GM18499 (cell line): ENCODE data around the gene WDR44.
A peak's percentile ranks its signal among the peaks of the same experiment; 100 is the strongest.
"Not testable (repeated sequence)": the region's sequence is repeated elsewhere in the genome, so short reads cannot be mapped to it uniquely, and the experiment has no call there.

Source experiments
- ATAC-seq: cut with Tn5 transposase; IDR thresholded peaks from one replicate; pipeline ENCODE4 v1.9.1; 2021; ENCODE audit warnings: moderate number of reproducible peaks; ENCODE audit not compliant: insufficient read depth, unreplicated experiment

The WDR44 gene

GRCh38 chrX:118470721-118471347, 124.9 kb downstream of the WDR44 start:
- not testable (repeated sequence) for ATAC-seq

DNA sequence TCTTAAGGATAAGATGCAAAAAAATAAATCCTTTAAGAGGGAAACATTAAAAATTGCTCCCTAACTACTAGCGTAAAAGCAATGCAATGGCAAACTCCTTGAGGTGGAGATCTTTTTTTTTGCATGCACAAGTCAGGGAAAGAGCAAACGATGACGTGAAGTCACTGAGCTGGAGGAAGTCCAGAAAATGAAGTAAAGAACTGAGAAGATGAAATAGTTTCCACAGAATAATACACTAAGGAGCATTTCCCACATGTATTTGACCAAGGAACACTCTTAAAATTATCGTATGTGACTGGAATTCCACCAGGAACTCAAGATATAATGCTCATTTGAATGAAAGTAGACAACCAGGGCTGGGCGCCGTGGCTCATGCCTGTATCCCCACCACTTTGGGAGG, 128.7 kb downstream of the WDR44 start:
- no peak for ATAC-seq

GRCh38 chrX:118475903-118476302, 130.0 kb downstream of the WDR44 start:
- ATAC-seq: no peak

DNA sequence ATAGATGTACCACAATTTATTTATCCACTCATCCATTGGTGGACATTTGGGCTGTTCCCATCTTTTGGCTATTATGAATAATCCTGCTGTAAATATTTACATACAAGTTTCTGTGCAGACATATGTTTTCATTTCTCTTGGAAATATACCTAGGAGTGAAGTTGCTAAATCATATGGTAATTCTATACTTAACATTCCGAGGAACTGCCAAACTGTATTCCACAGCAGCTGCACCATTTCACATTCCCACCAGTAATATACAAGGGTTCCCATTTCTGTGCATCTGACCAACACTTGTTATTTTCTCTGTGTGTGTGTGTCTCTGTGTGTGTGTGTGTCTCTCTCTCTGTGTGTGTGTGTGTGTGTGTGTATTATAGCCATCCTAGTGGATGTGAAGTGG, 134.3 kb downstream of the WDR44 start:
- no peak for ATAC-seq

- ATAC-seq: not testable (repeated sequence)
These were observed 136.5 kb downstream of the WDR44 start for GRCh38 chrX:118482384-118482783.

DNA sequence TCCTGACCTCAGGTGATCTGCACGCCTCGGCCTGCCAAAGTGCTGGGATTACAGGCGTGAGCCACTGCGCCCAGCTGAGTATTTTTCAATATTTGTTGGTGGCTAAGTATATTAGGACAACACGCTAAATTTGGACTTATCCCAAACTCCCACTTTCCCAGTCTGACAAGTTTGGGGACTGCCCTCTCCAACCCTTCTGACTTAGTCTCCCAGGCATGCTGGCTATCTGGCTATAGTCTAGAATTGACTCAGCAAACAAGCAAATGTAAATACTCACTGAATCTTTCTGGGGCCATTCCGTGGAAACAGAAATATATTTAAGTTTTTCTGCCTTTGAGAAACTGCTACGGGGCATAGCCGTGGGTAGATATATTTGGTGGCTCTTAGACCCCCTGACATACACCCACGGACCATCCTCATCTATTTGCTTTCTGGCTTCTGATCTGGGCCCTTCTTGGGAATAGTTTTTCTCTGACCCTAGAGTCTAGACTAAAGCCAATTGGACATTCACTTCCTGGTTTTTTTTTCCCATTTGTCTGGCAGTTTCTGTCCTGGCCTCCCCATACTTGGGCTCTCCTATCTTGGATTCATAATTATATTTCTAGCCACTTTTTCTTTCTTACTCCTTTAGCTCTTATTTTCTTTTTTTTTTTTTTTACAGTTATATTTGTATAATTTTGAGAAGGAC, 138.5 kb downstream of the WDR44 start:
- ATAC-seq: no peak

DNA sequence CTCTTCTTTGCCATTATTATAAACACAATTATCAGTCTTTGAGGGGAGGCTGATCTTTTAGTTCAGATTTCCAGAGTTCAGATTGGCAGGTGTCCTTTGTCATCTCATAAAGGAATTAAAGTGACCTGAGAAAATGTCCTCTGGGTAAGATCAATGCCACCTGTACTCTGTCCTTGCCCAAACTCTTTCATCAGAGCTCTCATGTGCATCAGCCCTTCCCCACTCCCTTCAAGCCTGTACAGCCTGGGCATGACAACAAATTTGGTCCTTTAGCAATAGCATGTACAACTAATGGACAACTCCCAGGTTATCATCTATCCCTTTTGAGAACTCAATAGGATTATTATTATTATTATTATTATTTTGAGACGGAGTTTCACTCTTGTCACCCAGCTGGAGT, 140.8 kb downstream of the WDR44 start:
- ATAC-seq: not testable (repeated sequence)

GRCh38 chrX:118493016-118493415, 147.1 kb downstream of the WDR44 start:
- no peak for ATAC-seq

DNA sequence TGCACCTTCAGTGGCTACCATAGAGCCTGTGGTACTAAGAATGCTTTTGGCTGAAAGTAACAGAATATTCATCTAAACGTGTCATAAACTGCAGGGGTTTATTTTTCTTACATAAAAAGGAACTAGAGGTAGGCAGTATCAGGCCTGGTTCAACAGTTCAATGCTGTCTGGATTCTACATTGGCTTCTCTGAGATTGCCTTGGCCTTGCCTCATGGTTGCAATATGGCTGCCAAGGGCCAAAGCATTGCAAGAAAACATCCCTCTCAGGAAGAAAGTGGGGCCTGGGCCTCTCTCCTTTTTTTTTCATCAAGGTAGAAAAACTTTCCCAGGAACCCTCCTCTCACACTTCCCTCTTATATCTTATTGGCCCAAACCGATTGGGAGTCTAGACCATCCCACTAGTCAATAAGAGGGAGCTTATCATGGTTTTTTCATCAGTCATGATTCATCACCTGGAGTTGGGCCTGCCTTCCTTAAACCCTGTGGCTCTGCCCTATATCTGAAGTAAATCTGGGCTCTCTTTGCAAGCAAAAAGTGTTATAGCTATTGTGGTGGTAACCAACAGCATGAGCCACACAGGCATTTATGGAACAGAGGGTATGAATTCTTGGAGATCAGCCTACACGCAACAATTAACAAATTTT, 147.9 kb downstream of the WDR44 start:
- ATAC-seq: no peak

GRCh38 chrX:118495061-118495921, 149.4 kb downstream of the WDR44 start, which contains the start of gene DOCK11:
TSS of gene DOCK11 (plus strand) at chrX:118495815. CDS start at chrX:118495972, 157 bp downstream.
- ATAC-seq: no peak

GRCh38 chrX:118495958-118496762, 150.3 kb downstream of the WDR44 start:
- peak; percentile 41 for ATAC-seq

DNA sequence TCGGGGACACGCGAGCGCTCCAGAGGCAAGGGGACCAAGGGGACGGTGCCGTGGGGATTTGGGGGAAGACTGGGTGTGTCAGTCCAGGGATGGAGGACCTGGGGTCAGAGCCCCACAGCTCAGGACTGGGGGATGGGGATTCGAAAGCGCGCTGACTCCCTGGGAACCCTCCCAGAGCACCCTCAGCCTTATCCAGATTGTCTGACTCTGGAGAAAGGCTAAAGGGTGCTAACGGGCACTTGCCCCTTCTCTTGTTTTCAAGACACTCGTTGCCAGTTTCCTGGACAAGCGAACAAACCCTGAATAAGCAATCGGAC, 150.8 kb downstream of the WDR44 start:
- ATAC-seq: no peak

DNA sequence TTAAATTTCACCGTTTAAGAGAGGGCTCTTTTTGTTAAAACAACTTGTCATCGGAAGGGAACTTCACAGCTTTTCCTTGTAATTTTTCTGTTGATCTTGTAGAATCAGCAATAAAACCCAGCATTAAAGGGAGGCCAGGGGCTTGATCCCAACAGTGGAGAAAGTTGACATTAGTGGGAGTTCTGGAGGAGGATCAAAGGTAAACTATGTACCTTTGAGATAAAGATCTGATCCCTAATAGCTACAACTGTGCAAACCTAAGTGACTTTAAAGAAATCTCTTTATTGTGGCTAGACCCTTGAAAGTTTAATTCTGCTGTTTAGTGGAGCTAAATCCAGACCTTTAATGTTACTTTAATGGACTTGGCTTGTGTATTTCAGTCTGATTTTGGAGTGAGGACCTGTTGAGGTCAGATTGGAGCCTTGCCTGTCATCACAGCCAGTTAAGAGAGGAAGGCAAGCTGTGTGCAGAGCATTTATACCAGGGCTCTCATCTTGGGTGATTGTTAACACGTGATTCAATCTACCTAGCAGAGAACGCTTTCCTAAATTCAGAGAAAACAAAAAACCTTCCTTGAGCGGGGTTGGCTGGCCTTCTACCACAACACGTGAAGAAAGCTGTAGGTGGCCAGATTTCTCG, 151.4 kb downstream of the WDR44 start:
- no peak for ATAC-seq

- no peak for ATAC-seq
These were observed 152.4 kb downstream of the WDR44 start for GRCh38 chrX:118498351-118498750.

GRCh38 chrX:118498755-118499154, 152.8 kb downstream of the WDR44 start:
- no peak for ATAC-seq

DNA sequence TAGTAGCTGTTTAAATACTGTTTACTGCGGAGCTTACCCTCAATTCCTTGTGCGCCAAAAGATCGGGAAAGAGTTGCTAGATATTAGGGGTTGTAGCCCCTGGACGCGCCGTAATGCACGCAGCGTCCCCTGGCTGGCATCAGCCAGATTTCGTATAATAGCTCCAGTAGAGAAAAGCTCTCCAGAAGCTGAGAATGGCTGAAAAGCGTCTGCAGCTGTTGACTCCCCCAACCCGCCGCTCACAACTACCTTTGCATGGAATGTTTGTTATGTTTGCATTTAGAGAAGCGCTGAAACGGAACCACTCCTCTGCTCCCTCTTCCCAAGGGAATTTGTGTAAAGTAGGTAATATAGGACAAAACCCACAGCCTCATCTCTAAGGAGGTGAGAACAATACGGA, 153.4 kb downstream of the WDR44 start:
- ATAC-seq: no peak
